ENCODE data around the gene FAM117A.
"Not testable (repeated sequence)": the region's sequence is repeated elsewhere in the genome, so short reads cannot be mapped to it uniquely, and the experiment has no call there.

The FAM117A gene

DNA sequence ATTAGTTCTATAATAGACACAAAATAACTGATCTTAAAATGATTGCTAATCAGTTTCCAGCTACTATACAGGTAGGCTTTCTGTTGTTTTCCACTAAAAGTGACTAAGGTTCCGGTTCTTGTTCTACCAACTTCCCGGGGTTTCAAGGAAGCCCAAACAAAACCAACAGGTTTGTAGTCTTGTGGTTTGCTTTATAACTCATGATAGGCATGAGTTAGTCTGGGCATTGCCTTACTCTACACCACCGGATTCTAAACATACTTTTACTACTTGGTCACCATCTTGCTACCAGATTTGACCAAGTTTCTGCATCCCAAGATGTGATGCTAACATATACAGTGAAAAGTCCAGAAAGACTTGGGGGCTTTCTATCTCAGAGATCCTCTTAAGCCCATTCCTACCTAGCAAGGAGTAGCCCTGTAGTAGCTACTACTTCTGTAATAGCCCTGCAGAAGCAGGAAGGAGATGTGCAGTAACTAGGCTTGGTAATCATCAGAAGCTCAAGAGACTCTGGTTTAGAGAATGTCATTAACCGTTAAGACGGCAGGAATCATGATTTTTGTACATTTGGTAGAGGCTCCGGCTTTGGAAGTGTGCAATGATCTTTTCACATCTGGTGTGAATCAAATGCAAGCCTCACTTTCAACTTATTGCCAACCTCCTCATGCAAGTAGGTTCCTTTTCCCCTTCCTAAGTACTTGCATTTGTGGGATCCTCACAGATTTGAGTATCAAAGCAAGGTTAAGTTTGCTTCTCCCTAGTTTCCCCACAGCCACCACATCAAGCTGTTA is 1.6 kb downstream of the FAM117A start:
- DNase-seq = no peak

DNA sequence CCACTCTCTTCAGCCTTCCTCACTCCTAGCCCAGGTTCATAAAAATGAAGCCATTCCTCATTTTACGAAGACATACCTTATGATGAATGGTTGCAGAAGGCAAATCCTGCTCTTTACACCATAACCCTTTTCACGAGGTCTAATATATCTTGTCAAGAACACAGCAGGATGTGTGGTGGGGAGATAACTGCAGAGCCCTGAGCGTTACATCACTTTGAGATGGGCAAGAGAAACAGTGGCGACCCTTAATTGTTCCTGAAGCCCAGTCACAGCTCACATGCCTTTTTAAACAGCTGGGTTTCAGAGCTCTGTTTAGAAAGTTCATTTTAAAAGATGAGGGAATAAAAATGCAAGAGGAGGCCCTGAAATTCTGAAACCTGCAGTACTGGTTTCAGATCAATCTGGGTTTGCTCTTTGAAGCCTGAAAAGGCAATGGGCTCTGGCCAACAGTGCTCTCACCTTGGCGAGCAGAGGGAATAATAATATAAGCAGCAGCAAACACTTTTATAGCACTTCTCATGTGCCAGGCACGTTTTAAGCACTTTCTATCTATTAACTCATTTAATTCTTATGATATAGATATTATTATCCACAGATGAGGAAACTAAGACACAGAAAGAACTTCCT is 2.9 kb downstream of the FAM117A start:
- DNase-seq = no peak

DNA sequence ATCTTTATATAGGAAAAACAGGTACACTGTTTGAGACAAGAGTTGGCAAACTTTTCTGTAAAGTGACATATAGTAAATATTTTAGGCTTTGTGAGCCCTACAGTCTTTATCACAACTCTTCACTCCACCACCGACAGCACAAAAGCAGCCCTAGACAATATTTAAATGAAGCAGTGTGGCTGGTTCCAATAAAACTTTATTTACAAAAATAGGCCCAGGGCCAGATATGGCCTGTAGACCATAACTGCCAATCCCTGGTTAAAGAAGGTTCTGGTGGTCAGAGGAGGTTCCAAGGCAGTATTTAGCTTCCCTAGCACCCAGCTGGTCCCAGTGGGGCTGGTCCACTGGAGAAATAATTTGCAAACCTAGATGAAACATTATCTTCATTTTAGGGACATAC is 3.6 kb downstream of the FAM117A start:
- no peak for DNase-seq

DNA sequence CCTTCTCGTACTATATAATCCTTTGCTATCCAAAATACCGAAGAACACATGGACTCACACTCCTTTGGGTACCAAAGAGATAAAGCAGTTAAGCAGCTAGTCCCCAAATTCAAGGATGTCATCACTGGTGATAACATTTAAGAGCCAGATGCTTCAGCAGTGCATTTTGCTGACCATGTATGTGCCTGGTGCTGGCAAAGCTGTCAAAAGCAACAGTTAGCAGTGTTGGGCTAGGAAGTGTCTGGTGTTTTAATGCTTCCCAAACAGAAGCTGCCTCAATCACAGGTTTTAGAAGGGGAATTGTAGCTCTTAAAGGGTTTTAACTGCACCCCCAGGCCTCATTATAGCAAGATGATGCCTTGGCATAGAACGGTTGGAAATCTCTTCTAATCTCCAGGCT is 4.7 kb downstream of the FAM117A start:
- DNase-seq = no peak

DNA sequence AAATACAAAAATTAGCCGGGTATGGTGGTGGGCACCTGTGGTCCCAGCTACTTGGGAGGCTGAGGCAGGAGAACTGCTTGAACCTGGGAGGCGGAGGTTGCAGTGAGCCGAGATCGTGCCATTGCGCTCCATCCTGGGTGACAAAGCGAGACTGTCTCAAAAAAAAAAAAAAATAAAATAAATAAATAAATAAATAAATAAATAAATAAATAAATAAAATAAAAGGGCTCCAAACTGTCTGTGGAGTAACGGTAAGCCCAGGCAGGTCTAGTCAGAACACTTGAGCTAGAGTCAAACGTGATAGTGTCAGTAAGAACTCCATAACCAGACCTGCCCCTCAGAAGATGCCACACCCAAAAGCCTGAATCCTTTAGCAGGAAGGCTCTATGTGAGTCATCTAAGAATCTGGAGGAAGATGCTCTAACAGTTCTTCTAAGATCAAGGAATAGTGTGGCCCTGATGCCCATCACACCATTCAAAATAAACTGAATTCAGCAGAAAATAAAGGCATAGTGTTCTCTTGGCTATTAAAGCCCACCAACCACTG is 5.4 kb downstream of the FAM117A start:
- DNase-seq = not testable (repeated sequence)

DNA sequence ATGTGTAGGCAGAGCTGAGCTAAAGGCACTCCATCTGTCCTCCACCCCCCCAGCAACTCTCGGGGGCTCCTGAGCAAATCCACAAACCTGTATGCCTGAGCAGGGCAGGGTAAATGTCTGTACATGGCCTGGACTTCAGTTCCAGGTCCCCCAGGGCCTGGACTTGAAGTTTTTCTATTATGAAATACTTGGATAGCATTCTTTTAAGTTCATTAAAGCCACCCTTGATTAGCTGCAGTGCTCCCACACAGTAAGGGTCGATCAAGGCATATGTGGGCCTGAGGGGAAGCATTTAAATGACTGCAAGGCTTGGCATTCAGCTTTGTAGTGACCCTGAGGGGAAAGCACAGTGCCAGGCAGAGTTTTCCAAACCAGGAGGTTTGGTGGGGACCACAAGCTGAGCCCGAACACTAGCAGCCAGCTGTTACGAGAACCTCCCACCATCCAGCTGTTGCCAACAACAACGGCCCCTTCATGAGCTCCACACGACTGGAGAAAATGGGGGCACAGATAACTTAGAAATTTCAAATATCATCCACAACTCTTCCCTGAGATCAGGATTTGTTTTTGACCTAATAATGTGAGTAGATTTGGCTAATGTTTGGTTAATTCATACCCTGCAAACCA is 6.7 kb downstream of the FAM117A start:
- DNase-seq = no peak

DNA sequence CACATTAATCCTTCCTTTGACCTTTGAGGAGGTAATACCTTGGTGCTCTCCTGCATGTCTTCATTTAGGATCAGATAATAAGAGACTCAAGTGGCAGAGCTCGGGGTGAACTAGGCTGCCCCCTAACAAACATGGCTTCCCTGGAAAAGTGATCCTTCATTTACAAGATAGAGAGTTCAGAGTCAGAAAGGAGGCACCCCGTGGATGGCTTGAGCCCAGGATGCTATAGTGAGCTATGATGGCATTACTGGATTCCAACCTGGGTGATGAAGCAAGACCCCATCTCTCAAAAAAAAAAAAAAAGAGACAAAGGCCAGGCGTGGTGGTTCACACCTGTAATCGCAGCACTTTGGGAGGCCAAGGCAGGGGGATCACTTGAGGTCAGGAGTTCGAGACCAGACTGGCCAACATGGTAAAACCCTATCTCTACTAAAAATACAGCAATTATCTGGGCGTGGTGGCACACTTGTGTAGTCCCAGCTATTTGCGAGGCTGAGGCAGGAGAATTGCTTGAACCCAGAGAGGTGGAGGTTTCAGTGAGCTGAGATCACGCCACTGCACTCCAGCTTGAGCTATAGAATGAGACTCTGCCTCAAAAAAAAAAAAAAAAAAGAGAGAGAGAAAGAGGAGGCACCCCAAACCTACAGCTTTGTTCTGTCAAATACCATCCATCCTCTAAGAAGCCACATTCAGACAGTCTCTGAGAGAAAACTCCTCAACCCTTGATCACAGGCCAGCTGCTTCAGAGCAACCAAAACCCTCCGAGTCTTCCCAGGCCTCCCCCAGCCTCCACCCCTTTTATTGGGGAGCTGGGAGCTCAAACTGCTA is 7.4 kb downstream of the FAM117A start:
- DNase-seq = no peak

DNA sequence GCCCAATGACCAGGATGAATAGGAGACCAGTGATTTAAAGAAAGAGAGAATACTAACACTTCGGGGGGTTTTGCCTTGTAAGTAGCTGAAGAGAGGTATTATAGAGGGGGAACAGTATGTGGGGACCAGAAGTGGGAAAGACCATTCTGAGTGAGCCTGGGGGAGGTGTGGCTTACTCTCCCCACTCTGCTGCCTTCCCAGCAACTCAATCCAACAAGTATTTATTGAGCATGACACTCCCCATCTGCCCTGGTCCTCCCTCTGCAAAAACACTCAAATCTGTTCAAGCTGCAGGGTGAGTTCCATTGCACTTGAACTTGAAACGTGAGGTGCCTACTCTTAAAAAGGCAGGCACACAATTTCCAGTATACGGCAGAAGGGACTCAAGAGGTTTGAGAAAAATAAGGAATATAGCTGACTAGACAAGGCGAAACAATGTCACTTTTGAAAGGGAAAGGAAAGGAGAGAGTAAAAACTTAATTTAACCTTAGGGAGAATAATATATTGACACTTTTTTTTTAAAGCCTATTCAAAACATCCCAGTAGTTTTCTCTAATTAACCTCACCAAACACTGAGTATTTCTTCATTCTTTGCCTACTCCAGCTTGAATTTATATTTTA is 8.2 kb downstream of the FAM117A start:
- no peak for DNase-seq

DNA sequence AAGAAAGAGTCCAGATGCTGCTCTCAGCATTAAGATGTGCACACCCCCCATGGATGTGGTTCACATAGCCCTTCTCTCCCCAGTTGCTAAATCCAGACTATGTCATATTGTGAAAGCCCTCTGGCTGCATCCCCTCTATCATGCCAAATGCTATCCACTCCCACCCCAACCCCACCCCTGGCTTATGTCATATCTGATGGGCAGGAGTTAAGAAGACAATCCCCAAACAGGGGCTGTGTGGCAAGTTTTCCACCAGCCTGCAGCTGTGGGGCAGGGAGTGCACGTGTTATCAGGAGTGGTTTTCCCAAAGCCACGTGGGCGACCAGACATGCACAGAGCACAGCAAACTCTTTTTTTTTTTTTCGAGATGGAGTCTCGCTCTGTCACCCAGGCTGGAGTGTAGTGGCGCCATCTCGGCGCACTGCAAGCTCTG is 10.0 kb downstream of the FAM117A start:
- DNase-seq = no peak

DNA sequence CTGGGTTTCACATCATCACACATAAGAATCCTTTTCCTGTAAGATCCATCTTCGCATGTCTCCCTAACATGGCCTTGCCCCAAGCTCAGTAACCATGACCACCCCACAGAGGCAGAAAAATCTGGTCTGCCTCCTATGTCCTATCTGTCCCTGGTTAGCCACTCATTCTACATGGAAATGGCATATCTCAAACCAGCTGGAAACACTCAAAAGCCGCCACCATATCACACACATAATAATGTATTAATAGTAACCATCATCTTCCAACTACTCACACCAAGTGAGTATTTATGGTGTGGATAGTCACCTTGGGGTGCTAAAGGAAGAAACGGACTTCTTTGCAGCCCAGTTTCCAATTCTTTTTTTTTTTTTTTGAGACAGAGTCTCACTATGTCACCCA is 11.4 kb downstream of the FAM117A start:
- DNase-seq = no peak

DNA sequence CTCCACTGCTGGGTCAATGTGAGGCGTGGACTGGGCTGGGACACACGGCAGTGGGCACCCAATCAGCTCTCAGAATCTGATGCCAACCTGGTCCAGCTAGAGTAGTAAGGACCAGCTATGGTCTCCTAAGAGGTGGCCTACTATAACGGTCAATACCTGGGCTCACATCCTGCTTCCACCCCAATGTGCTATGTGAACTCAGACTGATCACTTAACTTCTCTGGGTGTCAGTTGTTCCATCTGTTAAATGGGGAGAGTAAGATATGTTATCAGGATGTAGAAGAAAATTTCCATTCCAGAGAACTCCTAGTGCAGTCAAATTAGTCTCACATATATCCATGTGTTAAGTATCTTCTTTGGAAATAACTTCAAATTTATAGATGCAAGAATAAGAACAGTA is 14.2 kb downstream of the FAM117A start:
- no peak for DNase-seq

DNA sequence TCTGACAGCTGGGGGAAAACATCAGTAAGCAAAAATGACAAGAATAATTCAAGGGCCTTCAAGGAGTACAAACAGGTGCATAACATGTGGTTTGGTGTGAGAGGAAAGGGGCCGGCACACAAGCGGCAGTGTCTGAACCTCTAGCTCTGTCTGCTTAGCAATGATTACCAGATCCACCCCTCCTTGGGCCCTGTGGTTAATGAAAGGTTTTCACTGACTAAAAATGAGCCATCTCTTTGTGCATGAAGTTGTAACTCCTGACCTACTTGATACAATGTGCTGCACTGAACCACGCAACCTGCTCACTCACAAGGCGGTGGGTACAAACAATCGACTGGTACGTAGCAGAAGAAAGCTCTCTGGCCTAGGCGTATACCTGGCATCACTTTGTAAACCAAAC is 15.1 kb downstream of the FAM117A start:
- DNase-seq = no peak

DNA sequence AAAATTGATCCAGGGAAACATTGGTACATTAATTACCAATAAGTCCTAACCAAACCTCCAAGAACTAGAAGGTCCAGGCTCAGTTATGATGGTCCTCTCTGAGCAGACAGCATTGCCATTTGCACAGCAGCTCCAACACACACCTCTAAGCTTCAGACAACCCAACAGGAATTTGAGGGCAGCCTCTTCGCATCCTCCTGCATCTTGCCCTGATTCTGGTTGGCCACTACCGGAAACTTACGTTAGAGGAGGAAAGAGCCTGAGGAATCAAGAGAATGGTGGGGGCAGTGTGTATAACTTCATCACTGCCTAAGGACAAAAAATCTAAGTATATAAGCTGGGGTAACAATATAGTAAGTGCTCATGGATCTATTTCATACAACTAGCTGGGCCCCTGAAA is 15.7 kb downstream of the FAM117A start:
- DNase-seq = no peak

DNA sequence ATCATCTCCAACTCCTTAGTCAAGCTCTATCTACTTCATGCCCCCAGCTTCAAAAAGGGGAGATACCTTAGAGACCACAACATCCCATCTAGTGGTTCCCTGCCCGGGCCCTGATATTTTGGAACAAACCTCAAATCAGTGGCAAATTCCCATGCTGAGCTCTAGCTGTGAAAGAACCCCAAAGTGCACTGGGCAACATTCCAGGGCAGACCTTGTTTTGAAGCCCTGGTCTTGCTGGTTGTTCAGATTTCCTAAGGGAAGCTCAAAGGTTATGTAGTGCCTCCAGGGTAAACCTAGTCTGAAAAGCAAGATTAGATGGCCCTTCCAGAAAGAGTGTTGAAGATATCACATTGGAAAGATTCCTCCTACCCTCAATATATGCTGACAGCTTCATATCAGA is 16.3 kb downstream of the FAM117A start:
- no peak for DNase-seq

DNA sequence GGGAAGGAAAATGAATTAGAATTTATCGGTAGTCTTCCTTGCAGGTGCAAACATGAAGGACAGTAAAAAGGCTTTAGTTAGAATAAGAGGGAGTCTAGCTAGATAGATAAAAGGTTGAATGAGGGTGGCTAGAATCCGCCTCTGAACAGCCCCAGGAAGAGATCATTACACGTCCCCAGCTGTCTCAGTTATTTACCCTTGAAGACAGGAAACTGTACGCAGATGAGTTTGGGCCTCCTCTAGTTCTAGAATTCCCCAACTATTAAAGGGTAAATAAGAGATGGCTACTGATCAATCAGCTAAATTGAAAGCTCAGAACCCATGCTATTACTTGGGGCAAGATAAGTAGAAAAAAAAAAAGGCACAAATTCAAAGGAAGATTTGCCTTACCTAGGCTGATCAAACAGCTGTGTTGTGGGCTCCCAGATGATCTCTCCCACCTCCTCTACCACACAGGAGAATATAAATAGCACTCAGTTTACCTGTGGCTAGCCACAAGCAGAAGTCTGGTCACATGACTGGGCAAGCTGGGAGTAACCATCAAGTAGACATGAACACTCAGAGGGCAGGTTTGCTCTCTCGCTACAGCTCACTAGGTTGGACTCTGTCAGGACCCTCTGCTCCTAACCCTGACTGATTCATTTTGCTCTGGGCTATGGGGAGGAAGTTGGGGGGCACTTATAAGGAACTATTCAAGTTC is 17.0 kb downstream of the FAM117A start:
- DNase-seq = no peak

DNA sequence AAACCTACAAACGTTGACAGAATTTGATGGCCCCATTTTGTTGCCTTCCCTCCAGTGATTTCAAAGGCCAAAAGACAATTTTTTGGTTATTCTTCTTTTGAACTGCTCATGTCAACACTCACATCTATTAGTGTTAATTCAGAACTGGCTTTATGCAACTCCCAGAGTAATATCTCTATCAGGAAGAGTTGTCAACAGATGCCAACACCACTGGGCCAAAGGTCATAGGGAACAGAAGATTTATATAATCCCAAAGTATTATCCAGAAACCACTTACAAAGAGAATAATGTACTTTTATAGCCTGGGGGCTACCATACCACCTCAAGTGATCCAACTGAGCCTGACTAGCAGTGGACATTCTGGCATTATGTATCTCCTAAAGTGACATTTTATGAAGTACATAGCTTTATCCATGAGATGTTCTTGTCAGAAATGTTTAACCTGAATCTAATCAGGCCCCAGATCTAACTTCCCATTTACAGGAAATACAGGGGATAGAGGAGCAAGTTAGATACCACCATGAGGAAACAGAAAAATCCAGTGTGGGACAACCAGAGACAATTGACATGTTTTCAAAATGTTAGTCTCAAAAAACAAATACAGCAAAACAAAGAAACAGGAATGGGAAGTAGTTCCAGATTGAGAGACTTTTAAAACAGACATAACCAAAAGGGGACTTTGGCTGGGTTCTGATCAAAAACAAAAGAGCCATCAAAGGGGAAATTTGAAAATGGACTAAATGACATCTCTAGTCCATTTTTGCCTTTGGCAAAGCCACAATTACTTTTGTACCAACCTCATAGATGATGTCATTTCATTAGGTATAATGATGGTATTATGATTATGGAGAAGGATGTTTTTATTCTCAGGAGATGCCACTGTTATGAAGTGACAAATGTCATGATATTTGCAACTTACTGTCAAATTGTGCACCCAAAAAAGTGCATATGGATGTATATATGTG is 18.5 kb downstream of the FAM117A start:
- DNase-seq = no peak

DNA sequence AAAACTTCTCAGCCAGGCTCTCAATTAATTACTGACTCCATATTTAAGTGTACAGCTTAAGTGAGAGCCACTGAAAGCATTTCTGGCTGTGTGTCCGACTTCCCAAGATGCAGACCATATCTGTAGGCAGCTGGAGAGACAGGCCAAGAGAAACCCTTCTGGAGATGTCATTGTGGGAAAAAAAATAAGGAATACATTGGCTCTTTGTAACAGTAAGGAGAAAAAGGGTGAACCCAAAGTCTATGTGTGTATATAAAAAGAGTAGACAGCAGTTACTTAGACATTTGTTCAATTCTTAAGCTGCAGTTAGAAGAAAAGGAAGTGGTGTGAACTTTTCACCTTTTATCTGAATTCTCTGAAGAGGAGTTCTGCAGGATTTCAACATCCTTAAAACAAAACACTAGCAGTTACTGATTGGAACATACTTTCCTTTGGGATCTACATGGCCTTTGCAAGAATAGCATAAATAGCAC is 21.7 kb downstream of the FAM117A start:
- DNase-seq = no peak

DNA sequence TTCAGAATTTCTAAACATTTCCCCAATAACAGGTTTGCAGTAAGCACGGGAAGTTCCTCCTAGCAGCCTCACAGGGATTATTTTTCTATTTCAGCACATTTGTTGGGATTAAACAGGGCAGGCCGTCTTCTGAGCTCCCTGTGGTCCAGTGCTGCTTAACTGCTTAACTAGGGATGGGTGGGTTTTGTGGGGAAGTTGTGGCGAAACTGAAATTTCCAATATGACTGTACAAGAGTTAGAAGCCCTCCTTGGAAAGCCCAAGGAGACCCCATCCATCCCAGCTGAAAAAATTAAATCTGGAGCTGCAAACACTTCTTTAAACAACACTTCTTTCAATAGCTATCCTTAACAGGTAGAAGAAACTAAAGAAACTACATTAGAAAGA is 22.2 kb downstream of the FAM117A start:
- no peak for DNase-seq

DNA sequence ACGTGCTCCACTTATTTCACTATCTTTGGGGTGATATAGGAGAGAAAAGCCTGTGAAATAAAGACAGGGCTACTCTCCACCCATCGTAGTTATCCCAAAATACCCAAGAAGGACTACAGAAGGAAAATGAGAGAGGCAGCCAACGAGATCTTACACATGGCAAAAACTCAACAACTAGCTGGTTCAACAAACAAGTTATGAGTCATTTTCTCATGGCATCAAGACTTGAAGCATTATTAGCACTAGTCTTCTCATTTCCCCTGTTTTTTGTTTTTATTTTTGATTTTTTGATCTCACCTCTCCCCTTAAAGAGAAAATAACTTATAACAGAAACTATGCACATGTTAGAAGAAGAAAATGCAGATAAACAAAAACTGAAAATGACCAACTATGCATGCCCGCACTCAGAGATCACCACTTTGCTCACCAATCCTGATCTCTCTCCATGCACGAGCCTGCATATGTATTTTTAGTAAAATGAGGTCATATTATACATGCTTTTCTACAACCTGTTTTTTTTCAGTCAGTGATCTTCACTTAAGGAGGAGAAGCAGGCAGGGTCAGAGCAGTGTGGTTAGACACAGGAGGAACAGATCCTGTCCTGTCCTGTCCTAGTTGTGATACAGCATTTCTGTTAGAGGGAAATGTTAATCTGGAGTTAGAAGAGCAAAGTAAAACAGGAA is 22.8 kb downstream of the FAM117A start:
- DNase-seq = no peak

All from fibroblast of upper back skin (primary cell).